ENCODE measurements around the gene DMD. TPM values are rescaled to one million over a fixed set of nuclear protein-coding genes. Genes with fewer than 3 reads are reported as not detected.

DMD gene
- total and polyA plus RNA-seq, 4 experiments from 2014 or later = 0.18 to 0.55 (median 0.19) TPM; not detected in 1

GRCh38 chrX:31233941-31234496 is 1977.3 kb downstream of the DMD start:
- no peaks in the 10 kb centered on the region for H3K27me3 ChIP-seq (ENCODE audit: insufficient read depth, low read length)
- H3K9me3 ChIP-seq (ENCODE audit: control insufficient read depth in 1 of 2, low read length in 2 of 2) = no peaks in the 10 kb centered on the region
- ChIA-PET POLR2A (ENCODE audit: partially characterized antibody) (no interaction called here), CTCF (ENCODE audit: partially characterized antibody) (no interaction called here)
- H3K27me3 Mint-ChIP-seq = no peaks in the 10 kb centered on the region
- no peak overlapping the region for H3K27ac ChIP-seq (ENCODE audit: low read depth, low read length)
- H3K4me1 Mint-ChIP-seq = no peaks in the 10 kb centered on the region
- no peaks in the 10 kb centered on the region for H3K36me3 Mint-ChIP-seq
- no peak overlapping the region for H3K4me3 ChIP-seq (ENCODE audit: low read length in 2 of 2)
- H3K4me1 ChIP-seq (ENCODE audit: insufficient read depth, low read length) = no peaks in the 10 kb centered on the region
- DNase-seq = no peak
- no peak overlapping the region for H3K4me3 Mint-ChIP-seq
- H3K36me3 ChIP-seq (ENCODE audit: insufficient read depth, low read length) = no peaks in the 10 kb centered on the region
- H3K9me3 Mint-ChIP-seq = peaks cover 0 to 4% (median 0%) of the 10 kb centered on the region in 8 donors
- intact Hi-C loops (cut with micrococcal nuclease) = no loop called here
- no peak overlapping the region for H3K27ac Mint-ChIP-seq

GRCh38 chrX:31232506-31232905 is 1978.8 kb downstream of the DMD start:
- peaks cover 0 to 4% (median 0%) of the 10 kb centered on the region in 8 donors for H3K9me3 Mint-ChIP-seq
- no peaks in the 10 kb centered on the region for H3K27me3 Mint-ChIP-seq
- CTCF ChIA-PET (ENCODE audit: partially characterized antibody) = no interaction called here
- Histone ChIP-seq H3K9me3 (ENCODE audit: control insufficient read depth in 1 of 2, low read length in 2 of 2) (no peaks in the 10 kb centered on the region), H3K27ac (ENCODE audit: low read depth, low read length) (no peak overlapping the region), H3K4me3 (ENCODE audit: low read length in 2 of 2) (no peak overlapping the region), H3K36me3 (ENCODE audit: insufficient read depth, low read length) (no peaks in the 10 kb centered on the region), H3K4me1 (ENCODE audit: insufficient read depth, low read length) (no peaks in the 10 kb centered on the region), H3K27me3 (ENCODE audit: insufficient read depth, low read length) (no peaks in the 10 kb centered on the region)
- no peak overlapping the region for H3K27ac Mint-ChIP-seq
- intact Hi-C loops (cut with micrococcal nuclease) = no loop called here
- H3K4me3 Mint-ChIP-seq = no peak overlapping the region
- H3K36me3 Mint-ChIP-seq = no peaks in the 10 kb centered on the region
- no peak for DNase-seq
- no peaks in the 10 kb centered on the region for H3K4me1 Mint-ChIP-seq
- POLR2A ChIA-PET (ENCODE audit: partially characterized antibody) = no interaction called here

DNA sequence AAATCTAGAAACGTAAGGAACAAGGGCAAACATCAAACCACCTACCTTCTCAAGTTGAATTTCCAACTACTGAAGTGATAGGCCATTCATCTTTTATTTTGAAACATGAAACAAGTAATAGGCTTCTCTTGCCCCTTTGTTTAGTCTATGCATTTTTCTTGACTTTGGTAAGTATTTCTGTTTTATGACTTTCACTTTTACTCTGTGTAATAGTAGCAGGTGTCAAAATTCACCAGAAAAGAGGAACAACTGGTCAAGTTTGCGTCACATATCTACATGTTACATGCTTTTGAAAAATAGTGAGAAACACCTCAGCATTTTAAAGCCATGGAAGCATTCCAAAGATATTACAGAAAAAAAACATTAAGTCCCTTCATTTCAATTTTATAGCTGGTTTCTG is 1982.4 kb downstream of the DMD start:
- Mint-ChIP-seq H3K27ac (no peak overlapping the region), H3K4me1 (no peaks in the 10 kb centered on the region), H3K9me3 (peaks cover 0 to 5% (median 0%) of the 10 kb centered on the region in 8 donors), H3K36me3 (no peaks in the 10 kb centered on the region), H3K4me3 (no peak overlapping the region), H3K27me3 (no peaks in the 10 kb centered on the region)
- ChIA-PET POLR2A (ENCODE audit: partially characterized antibody) (no interaction called here), CTCF (ENCODE audit: partially characterized antibody) (no interaction called here)
- intact Hi-C loops (cut with micrococcal nuclease) = no loop called here
- no peaks in the 10 kb centered on the region for H3K4me1 ChIP-seq (ENCODE audit: insufficient read depth, low read length)
- H3K36me3 ChIP-seq (ENCODE audit: insufficient read depth, low read length) = no peaks in the 10 kb centered on the region
- H3K4me3 ChIP-seq (ENCODE audit: low read length in 2 of 2) = no peak overlapping the region
- H3K9me3 ChIP-seq (ENCODE audit: control insufficient read depth in 1 of 2, low read length in 2 of 2) = no peaks in the 10 kb centered on the region
- H3K27ac ChIP-seq (ENCODE audit: low read depth, low read length) = no peak overlapping the region
- no peak for DNase-seq
- H3K27me3 ChIP-seq (ENCODE audit: insufficient read depth, low read length) = no peaks in the 10 kb centered on the region

DNA sequence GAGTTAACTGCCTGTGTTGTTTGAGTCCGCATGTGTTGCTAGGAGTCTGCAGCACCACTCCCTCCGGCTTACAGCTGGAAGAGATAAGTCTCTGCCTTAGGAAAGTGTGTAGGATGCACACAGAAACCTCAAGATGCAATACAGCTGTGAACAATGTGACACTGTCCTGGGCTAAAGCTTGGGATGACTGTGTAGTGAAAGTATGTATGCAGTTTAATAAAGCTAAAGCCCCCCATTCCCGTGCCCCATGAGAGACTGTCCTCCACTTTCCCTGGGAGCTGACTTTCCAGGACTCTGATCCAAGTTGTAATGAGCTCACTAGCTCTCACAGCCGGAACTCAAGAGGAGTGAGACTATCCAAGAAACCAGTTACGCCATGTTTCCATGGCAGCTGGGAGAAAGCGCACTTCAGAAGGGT is 1982.9 kb downstream of the DMD start:
- intact Hi-C loops (cut with micrococcal nuclease) = no loop called here
- Mint-ChIP-seq H3K27me3 (no peaks in the 10 kb centered on the region), H3K36me3 (no peaks in the 10 kb centered on the region), H3K9me3 (peaks cover 0 to 5% (median 0%) of the 10 kb centered on the region in 8 donors), H3K4me3 (no peak overlapping the region), H3K27ac (no peak overlapping the region), H3K4me1 (no peaks in the 10 kb centered on the region)
- H3K4me3 ChIP-seq (ENCODE audit: low read length in 2 of 2) = no peak overlapping the region
- H3K9me3 ChIP-seq (ENCODE audit: control insufficient read depth in 1 of 2, low read length in 2 of 2) = no peaks in the 10 kb centered on the region
- no peak overlapping the region for H3K27ac ChIP-seq (ENCODE audit: low read depth, low read length)
- POLR2A ChIA-PET (ENCODE audit: partially characterized antibody) = no interaction called here
- DNase-seq = no peak
- no peaks in the 10 kb centered on the region for H3K36me3 ChIP-seq (ENCODE audit: insufficient read depth, low read length)
- CTCF ChIA-PET (ENCODE audit: partially characterized antibody) = no interaction called here
- no peaks in the 10 kb centered on the region for H3K27me3 ChIP-seq (ENCODE audit: insufficient read depth, low read length)
- no peaks in the 10 kb centered on the region for H3K4me1 ChIP-seq (ENCODE audit: insufficient read depth, low read length)

- no peak overlapping the region for H3K27ac ChIP-seq (ENCODE audit: low read depth, low read length)
- no peak overlapping the region for H3K4me3 ChIP-seq (ENCODE audit: low read length in 2 of 2)
- no peak overlapping the region for H3K27ac Mint-ChIP-seq
- no peaks in the 10 kb centered on the region for H3K4me1 ChIP-seq (ENCODE audit: insufficient read depth, low read length)
- CTCF ChIA-PET (ENCODE audit: partially characterized antibody) = no interaction called here
- DNase-seq = no peak
- intact Hi-C loops (cut with micrococcal nuclease) = no loop called here
- H3K9me3 ChIP-seq (ENCODE audit: control insufficient read depth in 1 of 2, low read length in 2 of 2) = no peaks in the 10 kb centered on the region
- H3K36me3 Mint-ChIP-seq = no peaks in the 10 kb centered on the region
- H3K4me1 Mint-ChIP-seq = no peaks in the 10 kb centered on the region
- no peaks in the 10 kb centered on the region for H3K27me3 ChIP-seq (ENCODE audit: insufficient read depth, low read length)
- POLR2A ChIA-PET (ENCODE audit: partially characterized antibody) = no interaction called here
- H3K9me3 Mint-ChIP-seq = peaks cover 0 to 5% (median 0%) of the 10 kb centered on the region in 8 donors
- no peaks in the 10 kb centered on the region for H3K27me3 Mint-ChIP-seq
- no peaks in the 10 kb centered on the region for H3K36me3 ChIP-seq (ENCODE audit: insufficient read depth, low read length)
- no peak overlapping the region for H3K4me3 Mint-ChIP-seq
Observed at GRCh38 chrX:31227250-31227649, 1984.1 kb downstream of the DMD start.

- no peaks in the 10 kb centered on the region for H3K36me3 Mint-ChIP-seq
- H3K27ac Mint-ChIP-seq = no peak overlapping the region
- no peak overlapping the region for H3K4me3 Mint-ChIP-seq
- no peaks in the 10 kb centered on the region for H3K36me3 ChIP-seq (ENCODE audit: insufficient read depth, low read length)
- no peak overlapping the region for H3K27ac ChIP-seq (ENCODE audit: low read depth, low read length)
- DNase-seq = no peak
- intact Hi-C loops (cut with micrococcal nuclease) = no loop called here
- no peaks in the 10 kb centered on the region for H3K4me1 ChIP-seq (ENCODE audit: insufficient read depth, low read length)
- no peak overlapping the region for H3K4me3 ChIP-seq (ENCODE audit: low read length in 2 of 2)
- peaks cover 0 to 5% (median 0%) of the 10 kb centered on the region in 8 donors for H3K9me3 Mint-ChIP-seq
- ChIA-PET POLR2A (ENCODE audit: partially characterized antibody) (no interaction called here), CTCF (ENCODE audit: partially characterized antibody) (no interaction called here)
- no peaks in the 10 kb centered on the region for H3K4me1 Mint-ChIP-seq
- H3K27me3 ChIP-seq (ENCODE audit: insufficient read depth, low read length) = no peaks in the 10 kb centered on the region
- no peaks in the 10 kb centered on the region for H3K27me3 Mint-ChIP-seq
- H3K9me3 ChIP-seq (ENCODE audit: control insufficient read depth in 1 of 2, low read length in 2 of 2) = no peaks in the 10 kb centered on the region
Observed at GRCh38 chrX:31225819-31226218, 1985.5 kb downstream of the DMD start.

- CTCF ChIA-PET (ENCODE audit: partially characterized antibody) = no interaction called here
Observed at GRCh38 chrX:31224381-31225012, 1986.9 kb downstream of the DMD start.

More at GRCh38 chrX:31224381-31225012, 1986.9 kb downstream of the DMD start:
- DNase-seq = no peak
- Histone ChIP-seq H3K4me3 (ENCODE audit: low read length in 2 of 2) (no peak overlapping the region), H3K27me3 (ENCODE audit: insufficient read depth, low read length) (no peaks in the 10 kb centered on the region), H3K4me1 (ENCODE audit: insufficient read depth, low read length) (no peaks in the 10 kb centered on the region), H3K9me3 (ENCODE audit: control insufficient read depth in 1 of 2, low read length in 2 of 2) (no peaks in the 10 kb centered on the region), H3K36me3 (ENCODE audit: insufficient read depth, low read length) (no peaks in the 10 kb centered on the region), H3K27ac (ENCODE audit: low read depth, low read length) (no peak overlapping the region)
- Mint-ChIP-seq H3K27ac (no peak overlapping the region), H3K4me3 (no peak overlapping the region), H3K36me3 (no peaks in the 10 kb centered on the region), H3K27me3 (no peaks in the 10 kb centered on the region), H3K9me3 (peaks cover 0 to 5% (median 0%) of the 10 kb centered on the region in 8 donors), H3K4me1 (no peaks in the 10 kb centered on the region)
- POLR2A ChIA-PET (ENCODE audit: partially characterized antibody) = no interaction called here
- intact Hi-C loops (cut with micrococcal nuclease) = no loop called here
